Fibroblast of skin of abdomen (primary cell): Measurements from ENCODE around the gene MRPL27.

Experiments used
- DNase-seq: peaks from one replicate; pipeline ENCODE4 v3.0.0-alpha.2; 2013

Gene MRPL27

DNA sequence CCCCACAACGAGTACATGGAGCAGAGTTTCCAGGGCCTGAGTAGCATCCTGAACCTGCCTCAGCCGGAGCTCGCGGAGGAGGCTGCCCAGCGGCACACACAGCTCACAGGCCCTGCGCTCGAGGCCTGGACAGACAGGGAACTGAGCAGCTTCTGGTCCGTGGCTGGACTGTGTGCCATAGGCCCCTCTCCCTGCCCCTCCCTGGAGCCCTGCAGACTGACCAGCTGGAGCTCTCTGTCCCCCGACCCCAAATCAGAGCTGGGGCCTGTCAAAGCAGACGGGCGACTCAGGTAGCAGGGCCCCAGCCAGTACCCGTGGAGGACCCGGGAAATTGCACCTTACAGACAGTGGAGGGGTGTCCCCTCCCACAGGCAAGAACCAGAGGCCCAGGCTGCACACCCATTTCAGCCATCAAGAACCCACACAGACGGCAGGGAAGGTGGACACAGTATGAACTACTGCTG, 13.0 kb downstream of the MRPL27 start:
- DNase-seq: no peak

DNA sequence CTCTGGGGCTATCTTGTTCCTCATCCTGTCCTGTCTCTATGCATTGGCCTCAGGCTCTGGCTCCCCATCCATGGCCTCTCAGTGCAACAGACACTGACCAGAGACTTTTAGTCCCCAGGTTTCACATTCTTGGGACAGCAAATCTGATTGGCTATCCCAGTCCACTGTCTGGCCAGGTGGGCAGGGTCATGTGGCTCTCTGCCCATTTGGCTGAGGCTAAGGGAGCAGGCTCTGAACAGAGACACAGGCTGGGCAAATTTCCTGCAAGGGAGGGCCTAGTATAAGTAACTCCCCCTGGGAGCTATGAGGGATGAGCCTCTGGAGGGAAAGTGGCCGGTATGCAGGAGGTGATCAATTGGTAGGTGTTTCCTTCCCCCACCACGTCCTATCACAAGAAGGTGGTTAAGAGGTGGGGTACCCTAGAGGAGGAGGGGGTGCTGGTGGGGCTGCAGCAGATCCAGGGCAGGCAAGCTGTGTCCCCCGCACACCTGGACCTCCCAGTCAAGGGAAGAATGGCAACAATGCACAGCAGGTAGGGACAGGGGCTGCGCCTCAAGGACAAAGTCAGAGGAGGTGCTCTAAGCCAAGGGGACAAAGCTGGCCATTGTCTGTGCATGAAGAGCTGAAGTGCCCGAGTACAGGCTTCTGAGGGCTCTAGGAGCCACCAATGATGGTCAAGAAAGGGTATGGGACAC, 13.8 kb downstream of the MRPL27 start:
- DNase-seq: no peak

DNA sequence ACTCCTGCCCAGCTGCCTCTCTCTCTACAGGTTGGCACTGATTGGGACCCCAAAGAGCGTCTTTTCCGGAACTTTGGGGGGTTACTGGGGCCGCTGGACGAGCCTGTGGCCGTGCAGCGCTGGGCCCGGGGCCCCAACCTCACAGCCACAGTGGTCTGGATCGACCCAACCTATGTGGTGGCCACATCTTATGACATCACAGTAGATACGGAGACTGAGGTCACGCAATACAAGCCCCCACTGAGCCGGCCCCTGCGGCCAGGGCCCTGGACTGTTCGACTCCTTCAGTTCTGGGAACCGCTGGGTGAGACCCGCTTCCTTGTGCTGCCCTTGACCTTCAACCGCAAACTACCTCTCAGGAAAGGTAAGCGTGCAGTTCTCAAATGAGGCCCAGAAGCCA, 14.8 kb downstream of the MRPL27 start:
- DNase-seq: no peak

DNA sequence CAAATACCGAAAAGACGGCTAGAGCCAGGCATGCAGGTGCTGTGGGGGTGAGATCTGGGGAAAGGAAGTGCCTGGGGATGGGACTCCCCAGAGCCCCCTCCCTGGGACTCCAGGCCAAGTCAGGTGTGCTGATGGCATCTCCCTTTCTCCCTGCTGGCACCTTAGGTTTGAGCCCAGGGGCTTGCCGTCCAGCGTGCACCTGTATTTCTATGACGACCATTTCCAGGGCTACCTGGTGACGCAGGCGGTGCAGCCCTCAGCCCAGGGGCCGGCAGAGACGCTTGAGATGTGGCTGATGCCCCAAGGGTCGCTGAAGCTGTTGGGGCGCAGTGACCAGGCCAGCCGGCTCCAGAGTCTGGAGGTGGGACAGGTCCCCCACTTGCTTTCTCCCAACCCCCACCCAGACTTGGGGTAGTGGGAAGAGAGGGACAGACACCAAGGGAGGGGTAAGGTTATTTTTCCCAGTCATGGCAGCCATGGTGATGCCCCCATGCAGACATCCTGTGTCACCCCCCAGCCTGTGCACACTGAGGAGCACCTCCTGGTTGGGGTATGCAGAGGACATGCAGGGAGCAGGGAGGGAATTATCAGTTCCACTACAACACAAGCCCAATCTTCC, 16.0 kb downstream of the MRPL27 start:
- DNase-seq: no peak

DNA sequence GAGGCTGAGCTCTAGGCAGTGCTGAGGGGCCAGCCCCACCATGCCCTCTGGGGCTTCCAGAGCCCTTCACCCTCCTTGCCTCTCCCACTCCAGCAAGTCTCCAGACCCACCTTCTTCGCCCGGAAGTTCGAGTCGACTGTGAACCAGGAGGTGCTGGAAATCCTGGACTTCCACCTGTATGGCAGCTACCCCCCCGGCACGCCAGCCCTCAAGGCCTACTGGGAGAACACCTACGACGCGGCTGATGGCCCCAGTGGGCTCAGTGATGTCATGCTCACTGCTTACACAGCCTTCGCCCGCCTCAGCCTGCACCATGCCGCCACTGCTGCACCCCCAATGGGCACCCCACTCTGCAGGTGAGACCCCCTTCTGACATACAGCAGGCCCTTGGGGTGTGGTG, 16.6 kb downstream of the MRPL27 start:
- DNase-seq: no peak

DNA sequence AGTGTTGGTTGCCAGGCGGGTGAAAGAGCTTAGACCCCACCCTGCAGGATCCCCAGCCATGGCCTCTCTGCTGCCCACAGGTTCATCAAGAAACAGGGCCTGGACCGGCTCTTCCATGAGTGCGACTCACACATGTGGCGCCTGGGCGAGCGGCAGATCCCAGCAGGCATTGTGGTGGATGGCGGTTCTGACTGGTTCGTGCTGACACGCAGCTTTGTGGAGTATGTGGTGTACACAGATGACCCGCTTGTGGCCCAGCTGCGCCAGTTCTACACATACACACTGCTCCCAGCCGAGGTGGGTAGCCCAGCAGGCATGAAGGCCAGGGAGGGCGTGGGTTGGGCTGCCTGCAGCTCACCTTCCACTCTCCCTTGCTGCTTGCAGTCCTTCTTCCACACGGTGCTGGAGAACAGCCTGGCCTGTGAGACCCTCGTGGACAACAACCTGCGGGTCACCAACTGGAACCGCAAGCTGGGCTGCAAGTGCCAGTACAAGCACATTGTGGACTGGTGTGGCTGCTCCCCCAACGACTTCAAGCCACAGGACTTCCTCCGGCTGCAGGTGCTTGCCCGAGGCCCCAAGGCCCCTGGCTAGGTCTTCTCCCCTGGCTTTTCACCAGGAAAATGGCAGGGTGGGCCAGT, 17.2 kb downstream of the MRPL27 start:
- DNase-seq: no peak

DNA sequence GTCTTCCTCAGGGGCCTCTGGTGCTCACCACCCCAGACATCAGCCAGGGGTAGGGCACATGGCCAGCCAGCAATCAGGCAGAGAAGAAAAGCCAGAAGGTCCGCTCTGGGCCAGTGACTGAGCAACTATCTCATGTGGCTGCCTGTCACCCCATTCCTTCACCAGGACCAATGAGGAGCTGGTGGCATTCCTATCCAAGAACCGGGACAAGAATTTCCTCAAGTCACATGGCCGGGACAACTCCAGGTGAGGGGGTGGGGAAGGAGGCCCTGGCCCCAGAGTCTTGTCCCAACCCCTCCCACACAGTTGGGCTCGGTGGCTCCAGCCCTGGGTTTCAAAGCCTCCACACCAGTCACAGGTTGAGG, 17.7 kb downstream of the MRPL27 start:
- DNase-seq: no peak

DNA sequence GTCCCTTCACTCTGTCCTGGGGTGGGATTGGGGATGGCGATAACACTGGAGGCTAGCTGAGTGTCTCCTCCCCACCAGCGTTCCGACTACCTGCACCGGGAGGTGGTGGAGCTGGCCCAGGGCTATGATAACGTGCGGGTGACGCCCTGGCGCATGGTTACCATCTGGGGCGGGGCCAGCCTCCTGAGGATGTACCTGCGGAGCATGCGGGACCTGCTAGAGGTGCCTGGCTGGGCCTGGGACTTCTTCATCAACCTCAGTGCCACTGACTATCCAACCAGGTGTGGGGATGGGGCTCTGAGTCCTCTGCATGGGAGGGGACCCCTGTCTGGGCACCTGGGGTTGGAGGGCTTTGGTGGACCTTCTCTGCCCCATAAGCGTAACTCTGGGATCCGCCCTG, 18.2 kb downstream of the MRPL27 start:
- DNase-seq: no peak

DNA sequence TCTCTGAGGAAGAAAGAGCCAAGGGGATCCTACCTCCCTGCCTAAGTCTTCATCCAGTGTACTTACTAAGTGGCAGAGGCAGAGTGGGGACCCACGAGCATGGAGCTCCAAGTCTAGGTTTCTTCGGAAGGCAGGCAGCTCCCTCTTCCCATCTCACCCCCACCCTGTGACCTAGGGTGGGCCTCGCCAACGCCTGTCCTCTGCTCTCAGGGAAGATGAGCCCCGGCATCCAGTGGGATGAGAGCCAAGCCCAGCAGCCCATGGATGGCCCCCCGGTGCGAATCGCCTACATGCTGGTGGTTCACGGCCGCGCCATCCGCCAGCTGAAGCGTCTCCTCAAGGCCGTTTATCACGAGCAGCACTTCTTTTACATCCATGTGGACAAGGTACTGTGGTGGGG, 18.8 kb downstream of the MRPL27 start:
- no peak for DNase-seq

DNA sequence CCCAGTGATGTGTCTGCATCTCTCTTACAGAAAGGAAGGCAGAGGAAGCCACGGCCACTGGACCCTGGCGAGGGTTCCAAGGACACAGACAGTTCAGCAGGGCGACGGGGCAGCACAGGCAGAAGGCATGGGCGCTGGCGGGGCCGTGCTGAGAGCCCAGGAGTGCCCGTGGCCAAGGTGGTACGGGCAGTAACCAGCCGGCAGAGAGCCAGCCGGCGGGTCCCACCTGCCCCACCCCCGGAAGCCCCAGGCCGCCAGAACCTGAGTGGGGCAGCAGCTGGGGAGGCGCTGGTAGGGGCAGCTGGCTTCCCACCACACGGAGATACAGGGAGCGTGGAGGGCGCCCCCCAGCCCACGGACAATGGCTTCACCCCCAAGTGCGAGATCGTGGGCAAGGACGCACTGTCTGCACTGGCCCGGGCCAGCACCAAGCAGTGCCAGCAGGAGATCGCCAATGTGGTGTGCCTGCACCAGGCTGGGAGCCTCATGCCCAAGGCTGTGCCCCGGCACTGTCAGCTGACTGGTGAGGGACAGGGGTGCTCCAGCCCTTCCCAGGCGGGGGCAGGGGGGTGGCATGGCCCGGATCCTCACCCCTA, 19.3 kb downstream of the MRPL27 start:
- no peak for DNase-seq

DNA sequence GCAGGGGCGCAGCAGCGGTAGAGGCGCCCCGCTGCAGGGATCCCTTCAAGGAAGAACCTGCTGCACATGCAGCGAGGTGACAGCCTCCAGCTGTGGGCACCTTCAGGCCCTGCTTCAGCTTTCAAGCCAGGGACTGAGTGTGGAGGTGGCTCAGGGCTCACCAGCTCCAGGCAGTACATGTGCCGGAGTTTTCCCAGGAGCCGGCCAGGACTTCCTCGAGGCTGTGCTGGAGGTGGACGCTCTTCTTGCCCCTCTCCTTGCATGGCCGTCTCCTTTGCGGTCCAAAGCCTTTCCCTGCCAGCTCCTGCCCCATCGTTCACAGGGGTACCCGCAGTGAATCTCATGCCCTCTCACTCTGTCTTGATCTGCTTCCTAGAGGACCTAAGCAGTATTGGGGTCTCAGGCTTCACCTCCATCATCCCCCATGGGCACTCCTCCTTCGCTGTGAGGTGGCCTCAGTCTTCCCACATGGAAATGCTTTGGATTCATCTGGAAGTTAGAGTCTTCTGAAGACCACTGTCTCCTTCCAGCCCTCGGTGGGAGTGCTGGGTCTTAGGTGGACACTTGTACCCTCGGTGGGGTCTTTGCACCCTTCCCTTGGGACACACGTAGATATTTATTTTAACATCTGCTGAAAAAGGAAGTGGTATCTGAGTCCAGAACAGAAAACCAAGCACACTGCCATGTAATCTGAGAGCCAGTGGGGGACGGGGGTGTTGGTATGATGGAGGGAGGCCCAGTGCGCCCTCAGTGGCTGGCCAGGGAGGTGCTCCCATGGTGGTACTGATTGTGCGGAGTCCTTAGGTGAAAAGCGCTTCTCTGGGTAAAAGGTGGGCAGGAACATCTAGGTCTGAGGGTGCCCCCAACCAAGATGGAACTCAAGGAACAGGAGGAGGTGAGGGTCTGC, 20.0 kb downstream of the MRPL27 start:
- no peak for DNase-seq

DNA sequence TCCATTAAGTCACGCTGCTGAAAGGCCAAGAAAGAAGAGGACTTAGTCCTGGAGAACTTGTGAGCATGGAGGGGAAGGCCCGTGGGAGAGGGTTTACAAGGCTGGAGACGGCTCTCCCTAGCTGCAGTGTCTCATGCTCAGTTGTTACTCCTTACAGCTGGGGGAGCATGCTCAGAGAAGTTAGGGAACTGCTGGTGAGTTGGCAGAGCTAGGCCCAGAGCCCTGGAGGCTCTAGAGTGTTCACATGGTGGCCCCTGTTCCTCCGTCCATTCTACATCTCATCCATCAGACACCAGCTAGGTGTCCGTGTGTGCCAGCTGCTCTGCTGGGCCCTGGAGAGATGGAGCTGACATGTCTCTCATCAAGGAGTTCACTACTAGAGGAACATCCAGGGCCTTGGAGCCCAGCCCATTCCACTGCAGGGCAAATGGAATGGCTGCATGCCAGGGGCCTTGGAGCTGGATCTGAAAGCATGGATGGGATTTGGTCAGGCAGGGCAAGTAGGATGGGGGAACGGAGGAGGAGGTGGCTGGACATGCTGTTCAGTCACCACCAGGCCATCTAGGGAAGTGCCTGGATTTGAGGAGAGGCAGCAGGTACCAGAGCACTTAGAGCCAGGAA, 20.8 kb downstream of the MRPL27 start:
- DNase-seq: no peak

DNA sequence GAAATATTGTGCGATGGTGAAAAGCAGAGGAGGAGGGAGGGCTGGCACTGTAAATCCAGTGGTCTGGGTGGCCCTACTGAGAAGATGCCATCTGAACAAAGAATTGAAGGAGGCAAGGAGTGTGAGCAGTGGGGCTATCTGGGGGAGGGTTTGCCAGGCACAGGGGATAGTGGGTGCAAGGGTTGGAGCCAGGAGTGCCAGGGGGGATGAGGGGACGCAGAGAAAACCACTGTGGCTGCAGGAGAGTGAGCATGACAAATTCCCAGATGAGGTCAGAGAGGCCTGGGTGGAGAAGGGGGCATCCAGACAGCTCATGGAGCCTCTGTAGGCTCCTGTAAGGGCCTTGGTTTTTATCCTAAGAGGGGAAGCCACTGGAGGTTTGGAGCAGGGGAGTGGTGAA, 22.3 kb downstream of the MRPL27 start:
- no peak for DNase-seq

DNA sequence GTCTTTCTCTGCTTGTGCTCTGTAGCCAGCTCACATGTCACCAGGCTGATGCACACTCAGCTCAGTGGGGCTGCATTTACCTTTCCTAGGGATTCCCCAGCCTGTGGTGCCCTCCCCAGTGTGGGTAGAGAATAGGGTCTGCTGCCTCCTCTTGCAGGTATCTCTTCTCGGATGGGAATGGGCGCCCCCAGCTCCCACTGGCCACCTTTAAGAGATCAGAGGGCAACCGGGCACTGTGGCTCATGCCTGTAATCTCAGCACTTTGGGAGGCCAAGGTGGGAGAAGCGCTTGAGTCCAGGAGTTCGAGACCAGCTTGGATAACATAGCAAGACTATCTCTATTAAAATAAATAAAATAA, 23.8 kb downstream of the MRPL27 start:
- no peak for DNase-seq

DNA sequence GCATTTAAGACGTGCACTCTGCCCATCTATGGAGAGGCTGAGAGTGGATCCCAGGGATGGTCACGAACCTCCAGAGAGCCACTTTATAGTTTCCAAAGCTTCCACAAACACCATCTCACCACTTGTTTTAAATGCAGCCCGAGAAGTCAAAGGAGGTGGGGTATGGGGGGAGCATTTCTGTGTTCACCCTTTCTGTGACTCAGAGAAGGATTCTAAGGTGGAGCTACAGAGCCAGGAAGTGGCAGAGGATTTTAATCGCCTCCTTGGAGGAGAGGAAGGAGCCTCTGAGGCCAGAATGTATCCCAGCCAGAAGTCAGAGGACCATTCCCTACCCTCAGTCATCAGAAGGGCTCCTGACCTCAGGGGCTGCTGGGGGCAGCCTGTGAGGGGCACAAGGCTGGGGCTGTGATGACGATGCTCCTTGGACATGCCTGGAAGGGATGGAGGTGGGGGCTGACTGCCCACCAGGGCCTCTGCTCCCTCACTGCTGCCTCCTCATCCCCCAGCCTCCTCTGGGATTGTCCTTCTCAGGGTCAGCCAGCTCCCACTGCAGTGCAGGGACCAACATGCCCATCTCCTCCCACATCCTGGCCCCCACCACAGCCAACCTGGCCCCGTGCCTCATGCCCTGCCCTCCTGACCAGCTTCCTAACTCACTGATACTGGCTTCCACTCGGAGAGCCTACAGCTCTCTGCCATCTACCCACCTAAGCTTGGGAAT, 24.3 kb downstream of the MRPL27 start:
- DNase-seq: peak; percentile 43

DNA sequence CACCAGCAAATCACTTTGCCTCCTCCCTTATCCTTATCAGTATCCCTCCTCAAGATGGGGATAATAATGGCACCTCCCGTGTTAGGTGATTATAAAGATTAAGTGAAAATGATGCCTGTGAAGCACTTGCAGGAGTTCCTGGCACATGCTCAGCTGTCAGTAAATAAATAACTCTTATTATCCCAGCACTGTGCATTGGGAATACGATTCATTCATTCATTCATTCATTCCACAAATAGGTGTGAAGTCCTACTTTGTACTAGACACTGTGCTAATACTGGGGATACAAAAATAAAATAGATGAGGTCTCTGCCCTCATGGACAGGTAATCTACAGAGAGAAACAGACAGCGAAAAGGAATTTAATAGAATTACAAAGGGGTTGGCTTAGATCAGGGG, 25.1 kb downstream of the MRPL27 start:
- no peak for DNase-seq

DNA sequence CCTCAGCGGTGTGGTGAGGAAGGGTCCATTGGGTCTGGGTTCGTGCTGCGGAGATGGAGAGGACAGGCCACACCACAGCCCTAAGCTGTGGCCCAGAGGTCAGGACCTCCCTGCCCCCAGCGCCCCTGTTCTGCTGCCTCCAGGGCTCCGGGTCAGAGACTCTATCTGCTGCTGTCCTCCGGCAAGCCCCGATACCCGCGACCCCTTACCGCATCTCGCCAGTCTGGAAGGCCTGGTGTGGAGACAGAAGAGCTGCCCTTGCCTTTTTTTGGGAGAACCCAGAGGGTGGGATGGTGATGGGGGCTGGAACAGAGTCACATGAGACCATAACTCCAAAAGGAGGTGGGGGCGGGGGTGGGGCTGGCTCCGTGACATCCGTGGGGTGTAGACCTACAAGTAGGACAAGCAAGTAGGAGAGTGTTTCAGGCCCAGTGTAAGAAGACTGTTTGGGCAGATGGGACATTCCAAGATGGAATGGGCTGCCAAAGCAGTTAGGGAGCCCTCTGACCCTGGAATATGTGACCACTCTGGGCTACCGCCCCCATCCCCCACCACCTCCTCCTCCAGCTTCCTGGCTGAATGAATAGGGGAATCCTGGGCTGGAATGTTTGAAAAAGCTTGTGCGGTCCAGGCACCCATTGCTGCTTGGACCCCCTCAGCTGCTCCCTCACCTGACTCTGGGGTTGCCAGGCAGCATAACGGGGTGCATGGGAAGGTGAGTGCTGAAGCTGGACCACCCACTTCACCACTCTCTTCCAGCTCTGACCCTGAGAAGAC, 25.7 kb downstream of the MRPL27 start:
- DNase-seq: no peak

DNA sequence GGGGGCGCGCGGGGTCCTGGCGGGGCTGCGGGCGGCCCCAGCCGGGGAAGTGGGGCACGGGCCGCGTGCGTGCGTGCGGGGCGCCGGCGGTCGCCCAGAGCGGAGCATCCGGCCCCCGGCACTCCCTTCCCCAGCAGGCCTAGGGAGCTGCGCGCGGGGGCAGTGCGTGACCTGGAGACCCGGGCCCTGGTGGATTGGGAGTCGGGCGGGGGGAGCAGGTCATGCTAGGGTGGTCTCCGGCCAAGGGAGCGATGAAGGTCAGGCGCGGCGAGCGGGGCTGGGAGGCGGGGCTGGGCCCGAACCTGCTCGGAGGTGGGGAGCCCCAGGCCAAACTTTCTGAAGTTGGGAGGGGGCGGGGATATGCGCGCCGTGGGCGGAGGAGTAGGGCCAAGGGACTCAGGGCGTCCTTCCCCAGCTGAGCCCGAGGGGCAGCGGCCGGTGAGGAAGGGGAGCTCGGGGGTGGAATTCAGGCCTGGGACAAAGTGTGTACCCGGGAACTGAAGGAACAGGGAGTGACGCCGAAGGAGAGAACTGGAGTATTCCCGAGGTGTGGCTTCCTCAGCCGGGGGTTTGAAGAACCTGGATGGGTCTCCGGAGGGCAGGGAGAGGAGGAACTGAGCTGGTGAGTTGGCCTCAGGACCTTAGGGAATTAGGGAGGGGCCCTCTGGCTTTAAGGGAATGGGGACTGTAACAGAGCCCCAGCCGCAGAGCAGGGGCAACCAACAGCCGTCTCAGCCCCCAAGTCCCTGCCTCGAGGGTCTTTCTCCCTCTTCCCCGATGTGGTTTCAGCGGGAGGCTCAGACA, 26.5 kb downstream of the MRPL27 start:
- DNase-seq: no peak

DNA sequence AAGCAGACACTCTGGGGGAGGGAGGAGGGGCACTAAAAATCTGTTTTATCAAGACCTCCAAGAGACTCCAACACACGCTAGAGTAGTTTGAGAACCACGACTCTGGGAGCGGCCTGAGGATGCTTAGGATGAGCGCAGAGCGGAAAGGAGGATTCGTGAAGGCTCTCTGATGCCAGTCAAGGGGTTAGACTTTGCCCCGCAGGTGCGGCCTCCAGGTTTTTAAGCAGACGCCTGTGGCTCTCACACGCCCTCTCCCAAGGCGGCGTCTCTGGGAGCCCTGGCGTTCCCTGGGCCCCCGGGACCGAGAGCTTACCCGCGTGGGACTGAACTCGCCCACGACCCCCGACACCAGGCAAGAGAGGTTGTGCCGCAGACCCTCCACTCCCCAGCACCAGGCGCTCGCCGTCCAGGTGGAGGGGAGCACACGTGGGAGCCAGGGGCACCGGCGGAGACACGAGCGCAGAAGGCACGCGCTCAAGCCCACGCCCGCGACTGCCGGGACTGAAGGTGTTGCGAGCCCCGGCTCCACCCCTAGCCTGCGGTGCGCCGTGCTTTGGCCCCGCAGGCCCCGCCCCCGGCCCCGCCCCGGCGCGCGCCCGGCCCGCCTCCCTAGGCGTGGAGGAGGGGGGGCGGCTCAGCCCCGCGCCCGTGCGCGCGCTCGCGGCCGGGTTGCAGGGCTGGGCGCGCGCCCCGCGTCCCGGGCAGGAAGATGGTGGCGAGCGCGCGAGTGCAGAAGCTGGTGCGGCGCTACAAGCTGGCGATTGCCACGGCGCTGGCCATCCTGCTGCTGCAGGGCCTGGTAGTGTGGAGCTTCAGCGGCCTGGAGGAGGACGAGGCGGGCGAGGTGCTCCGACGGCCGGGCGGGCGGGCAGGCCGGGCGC, 27.3 kb downstream of the MRPL27 start, which contains the start of gene XYLT2:
TSS of gene XYLT2 (plus strand) at position 695 of the 881 bp plus-strand sequence. CDS start at position 710, 15 bp downstream.
- peak; percentile 89 for DNase-seq
